GM19397 (cell line): Measurements from ENCODE around the gene KLRK1.
"Not testable (repeated sequence)": the region's sequence is repeated elsewhere in the genome, so short reads cannot be mapped to it uniquely, and the experiment has no call there.

Experiments used
- ATAC-seq: cut with Tn5 transposase; IDR thresholded peaks from one replicate; pipeline ENCODE4 v1.9.1; 2021; ENCODE audit warnings: mild to moderate bottlenecking, moderate library complexity; ENCODE audit not compliant: unreplicated experiment

Gene KLRK1

GRCh38 chr12:10363914-10364814, 25.7 kb downstream of the KLRK1 start:
- peak; percentile 86 for ATAC-seq

GRCh38 chr12:10363658-10363913, 26.3 kb downstream of the KLRK1 start:
- ATAC-seq = no peak

- ATAC-seq = no peak
Observed at GRCh38 chr12:10362828-10363657, 26.8 kb downstream of the KLRK1 start.

GRCh38 chr12:10362325-10362724, 27.5 kb downstream of the KLRK1 start:
- ATAC-seq = no peak

- ATAC-seq = no peak
Observed at GRCh38 chr12:10361622-10362021, 28.2 kb downstream of the KLRK1 start.

- no peak for ATAC-seq
Observed at GRCh38 chr12:10361084-10361483, 28.8 kb downstream of the KLRK1 start.

- ATAC-seq = no peak
Observed at GRCh38 chr12:10358969-10359368, 30.9 kb downstream of the KLRK1 start.

- ATAC-seq = no peak
Observed at GRCh38 chr12:10358131-10358530, 31.7 kb downstream of the KLRK1 start.

GRCh38 chr12:10354502-10354901, 35.3 kb downstream of the KLRK1 start:
- ATAC-seq = no peak

- ATAC-seq = no peak
Observed at GRCh38 chr12:10354071-10354470, 35.8 kb downstream of the KLRK1 start.

- not testable (repeated sequence) for ATAC-seq
Observed at GRCh38 chr12:10351457-10351856, 38.4 kb downstream of the KLRK1 start.

- ATAC-seq = no peak
Observed at GRCh38 chr12:10341892-10342509, 47.8 kb downstream of the KLRK1 start.

- ATAC-seq = not testable (repeated sequence)
Observed at GRCh38 chr12:10340946-10341345, 48.9 kb downstream of the KLRK1 start.

- no peak for ATAC-seq
Observed at GRCh38 chr12:10339053-10339840, 50.6 kb downstream of the KLRK1 start.

GRCh38 chr12:10338470-10338869, 51.4 kb downstream of the KLRK1 start:
- not testable (repeated sequence) for ATAC-seq

GRCh38 chr12:10336196-10336595, 53.6 kb downstream of the KLRK1 start:
- not testable (repeated sequence) for ATAC-seq

- no peak for ATAC-seq
Observed at GRCh38 chr12:10331642-10332239, 58.1 kb downstream of the KLRK1 start.

- ATAC-seq = not testable (repeated sequence)
Observed at GRCh38 chr12:10328691-10329090, 61.1 kb downstream of the KLRK1 start.
